ENCODE measurements around the gene RNPEP.
"Not testable (repeated sequence)": the region's sequence is repeated elsewhere in the genome, so short reads cannot be mapped to it uniquely, and the experiment has no call there.

RNPEP gene

DNA sequence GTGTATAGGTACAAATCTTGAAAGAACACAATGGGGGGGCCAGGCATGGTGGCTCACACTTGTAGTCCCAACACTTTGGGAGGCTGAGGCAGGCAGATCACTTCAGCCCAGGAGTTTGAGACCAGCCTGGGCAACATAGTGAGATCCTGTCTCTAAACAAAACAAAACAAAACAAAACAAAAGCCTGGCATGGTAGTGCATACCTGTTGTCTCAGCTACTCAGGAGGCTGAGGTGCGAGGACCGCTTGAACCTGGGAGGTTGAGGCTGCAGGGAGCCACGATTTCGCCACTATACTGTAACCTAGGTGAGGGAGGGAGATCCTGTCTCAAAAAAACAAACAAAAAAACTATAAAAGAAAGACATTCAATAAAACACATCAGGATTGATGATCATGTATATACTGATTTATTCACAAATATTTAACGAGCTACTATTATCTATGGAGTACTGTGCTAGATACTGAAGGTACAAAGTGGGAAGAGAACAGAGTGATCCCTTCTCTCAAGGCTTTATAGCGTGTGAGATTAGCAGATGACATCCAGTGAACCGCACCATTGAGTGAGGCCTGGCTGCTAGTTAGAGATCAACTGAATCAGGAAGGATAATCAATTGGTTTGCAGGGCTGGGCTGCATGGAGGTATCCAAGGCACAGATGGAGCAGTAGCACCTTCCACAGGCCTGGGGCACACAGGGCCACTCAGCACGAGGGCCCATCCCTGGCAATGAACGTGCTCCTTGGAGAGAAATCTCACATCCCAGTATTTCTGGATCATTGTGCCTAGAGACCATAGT, 54.3 kb downstream of the RNPEP start:
- no peak for DNase-seq (ENCODE audit: low read depth in 3 of 3)

- DNase-seq (ENCODE audit: low read depth in 3 of 3): no peak
These were observed 55.4 kb downstream of the RNPEP start for GRCh38 chr1:202037706-202038296.

DNA sequence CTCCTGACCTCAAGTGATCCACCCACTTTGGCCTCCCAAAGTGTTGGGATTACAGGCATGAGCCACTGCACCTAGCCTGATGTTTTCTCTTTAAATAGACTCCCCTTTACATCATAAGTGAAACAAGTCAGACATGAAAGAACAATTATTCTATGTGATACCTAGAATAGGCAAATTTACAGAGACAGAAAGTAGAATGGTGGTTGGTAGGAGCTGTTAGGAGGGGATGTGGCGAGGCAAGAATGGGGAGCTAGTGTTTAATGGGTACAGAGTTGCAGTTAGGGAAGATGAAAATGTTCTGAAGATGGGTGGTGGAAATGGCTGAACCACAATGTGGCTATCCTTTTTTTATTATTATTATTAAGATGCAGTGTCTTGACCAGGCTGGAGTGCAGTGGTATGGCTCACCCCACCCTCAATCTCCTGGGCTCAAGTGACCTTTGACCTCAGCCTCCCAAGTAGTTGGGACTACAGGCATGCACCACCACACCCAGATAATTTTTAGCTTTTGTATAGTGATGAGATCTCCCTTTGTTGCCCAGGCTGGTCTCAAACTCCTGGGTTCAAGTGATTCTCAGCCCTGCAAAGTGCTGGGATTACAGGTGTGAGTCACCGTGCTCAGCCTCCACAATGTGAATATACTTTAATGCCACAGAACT, 56.4 kb downstream of the RNPEP start:
- no peak for DNase-seq (ENCODE audit: low read depth in 3 of 3)

DNA sequence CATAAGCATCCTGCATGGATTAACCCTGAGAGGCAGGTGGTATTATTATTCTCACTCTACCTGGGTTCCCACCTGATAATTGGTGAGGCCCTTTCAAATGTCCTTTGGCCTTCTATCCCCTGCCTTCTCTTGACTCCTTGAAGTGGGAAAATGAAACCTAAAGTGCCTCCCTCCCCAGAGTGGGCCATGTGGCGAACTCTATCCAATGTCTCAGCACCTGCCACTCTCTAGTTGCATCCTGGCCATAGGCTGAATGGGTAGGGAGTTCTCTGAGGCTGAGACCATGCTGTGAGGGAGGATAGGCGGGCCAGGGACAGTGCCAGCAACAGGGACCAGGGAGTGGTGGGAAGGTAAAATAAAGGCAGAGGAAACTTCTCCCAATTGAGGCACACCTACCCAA, 63.3 kb downstream of the RNPEP start:
- DNase-seq (ENCODE audit: low read depth in 3 of 3): no peak

DNA sequence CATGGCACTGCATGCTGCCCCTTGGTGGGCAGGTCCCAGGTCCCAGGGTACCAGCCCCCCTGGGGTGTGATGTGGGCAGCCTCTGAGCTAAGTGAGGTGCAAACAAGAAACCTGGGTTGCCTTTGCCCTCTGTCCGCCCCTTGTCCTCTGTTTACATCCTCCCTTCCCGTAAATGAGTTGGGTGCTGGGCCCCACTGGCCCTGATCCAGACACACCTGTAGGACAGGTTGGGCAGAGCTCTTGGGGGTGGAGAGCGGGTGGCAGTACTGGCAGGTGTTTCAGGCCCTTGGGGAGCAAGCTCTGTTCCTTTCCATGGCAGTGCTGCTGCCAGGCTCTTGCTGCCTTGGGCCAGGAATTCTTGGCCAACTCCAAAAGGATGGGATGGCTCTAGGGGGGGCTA, 63.8 kb downstream of the RNPEP start:
- no peak for DNase-seq (ENCODE audit: low read depth in 3 of 3)

- DNase-seq (ENCODE audit: low read depth in 3 of 3): no peak
These were observed 64.6 kb downstream of the RNPEP start for GRCh38 chr1:202046748-202047708.

DNA sequence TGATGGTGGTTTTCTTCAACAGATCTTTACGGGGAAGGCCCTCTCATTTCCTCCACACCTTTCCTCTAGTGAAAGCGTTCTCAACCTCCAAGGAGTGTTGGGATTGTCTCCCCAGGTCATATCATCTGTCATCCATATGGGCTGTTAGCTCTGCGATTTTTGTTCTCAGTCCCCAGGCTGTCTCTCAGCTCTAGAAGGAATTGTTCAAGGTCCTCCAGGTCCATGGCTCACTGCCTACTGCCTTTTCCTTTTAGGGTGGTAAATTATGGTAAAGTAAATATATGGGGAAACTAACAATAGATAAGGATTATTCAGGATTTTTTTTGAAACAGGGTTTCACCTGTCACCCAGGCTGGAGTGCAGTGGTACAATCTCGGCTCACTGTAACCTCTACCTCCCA, 65.5 kb downstream of the RNPEP start:
- DNase-seq (ENCODE audit: low read depth in 3 of 3): no peak

- DNase-seq (ENCODE audit: low read depth in 3 of 3): no peak
These were observed 66.7 kb downstream of the RNPEP start for GRCh38 chr1:202049129-202049528.

DNA sequence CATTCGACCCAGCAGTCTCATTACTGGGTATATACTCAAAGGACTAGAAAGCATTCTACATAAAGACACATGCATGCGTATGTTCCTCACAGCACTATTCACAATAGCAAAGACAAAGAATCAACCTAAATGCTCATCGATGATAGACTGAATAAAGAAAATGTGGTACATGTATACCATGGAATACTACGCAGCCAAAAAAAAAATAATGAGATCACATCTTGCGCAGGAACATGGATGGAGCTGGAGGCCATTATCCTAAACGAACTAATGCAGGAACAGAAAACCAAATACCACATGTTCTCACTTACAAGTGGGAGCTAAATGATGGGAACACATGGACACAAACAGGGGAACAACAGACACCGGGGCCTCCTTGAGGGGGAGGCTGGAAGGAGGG, 71.6 kb downstream of the RNPEP start:
- DNase-seq (ENCODE audit: low read depth in 3 of 3): no peak

GRCh38 chr1:202054673-202055072, 72.2 kb downstream of the RNPEP start:
- not testable (repeated sequence) for DNase-seq (ENCODE audit: low read depth in 3 of 3)
